PC-9 (cell line): ENCODE results near the gene LRRFIP1.
A peak's percentile ranks its signal among the peaks of the same experiment; 100 is the strongest.

Source experiments
- EZH2 ChIP-seq: fragments of 200-600 bp; sonication (generic); IDR thresholded peaks from 2 replicates; pipeline ENCODE4 v1.8.0; 2017; ENCODE audit warnings: antibody characterized with exemption, low read depth
- TF ChIP-seq, protein P1 (sequence below): fragments of 200-600 bp; sonication (generic); conservative IDR thresholded peaks from 2 replicates; pipeline ENCODE4 v1.6.1; 2017; ENCODE audit warnings: mixed run types, antibody characterized with exemption, mild to moderate bottlenecking, moderate library complexity

DNA sequence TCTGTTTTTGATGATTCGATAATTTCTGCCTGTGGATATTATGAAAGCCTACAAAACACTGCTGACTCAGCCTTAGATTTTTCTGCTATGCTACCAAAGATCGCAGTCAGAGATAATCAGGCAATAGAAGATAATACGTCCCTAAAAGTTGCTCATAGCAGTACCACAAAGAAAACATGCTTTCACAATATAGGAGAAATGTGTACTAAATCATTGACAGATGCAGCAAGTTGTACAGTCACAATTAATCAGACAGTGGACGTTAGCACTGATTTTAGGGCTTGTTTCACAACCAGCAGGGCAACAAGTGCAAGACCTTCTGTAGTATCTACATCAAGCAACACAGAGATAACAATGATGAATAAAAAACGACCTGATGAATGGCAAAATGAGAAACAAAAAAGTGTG, 190.7 kb downstream of the LRRFIP1 start:
- TF ChIP-seq, protein P1, sequence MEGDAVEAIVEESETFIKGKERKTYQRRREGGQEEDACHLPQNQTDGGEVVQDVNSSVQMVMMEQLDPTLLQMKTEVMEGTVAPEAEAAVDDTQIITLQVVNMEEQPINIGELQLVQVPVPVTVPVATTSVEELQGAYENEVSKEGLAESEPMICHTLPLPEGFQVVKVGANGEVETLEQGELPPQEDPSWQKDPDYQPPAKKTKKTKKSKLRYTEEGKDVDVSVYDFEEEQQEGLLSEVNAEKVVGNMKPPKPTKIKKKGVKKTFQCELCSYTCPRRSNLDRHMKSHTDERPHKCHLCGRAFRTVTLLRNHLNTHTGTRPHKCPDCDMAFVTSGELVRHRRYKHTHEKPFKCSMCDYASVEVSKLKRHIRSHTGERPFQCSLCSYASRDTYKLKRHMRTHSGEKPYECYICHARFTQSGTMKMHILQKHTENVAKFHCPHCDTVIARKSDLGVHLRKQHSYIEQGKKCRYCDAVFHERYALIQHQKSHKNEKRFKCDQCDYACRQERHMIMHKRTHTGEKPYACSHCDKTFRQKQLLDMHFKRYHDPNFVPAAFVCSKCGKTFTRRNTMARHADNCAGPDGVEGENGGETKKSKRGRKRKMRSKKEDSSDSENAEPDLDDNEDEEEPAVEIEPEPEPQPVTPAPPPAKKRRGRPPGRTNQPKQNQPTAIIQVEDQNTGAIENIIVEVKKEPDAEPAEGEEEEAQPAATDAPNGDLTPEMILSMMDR = 0 out of 2 replicates have a peak, but pooled peaks have one; percentile 1
- no peak for TF ChIP-seq EZH2
